Measurements from ENCODE around the gene AP1AR.

DNA sequence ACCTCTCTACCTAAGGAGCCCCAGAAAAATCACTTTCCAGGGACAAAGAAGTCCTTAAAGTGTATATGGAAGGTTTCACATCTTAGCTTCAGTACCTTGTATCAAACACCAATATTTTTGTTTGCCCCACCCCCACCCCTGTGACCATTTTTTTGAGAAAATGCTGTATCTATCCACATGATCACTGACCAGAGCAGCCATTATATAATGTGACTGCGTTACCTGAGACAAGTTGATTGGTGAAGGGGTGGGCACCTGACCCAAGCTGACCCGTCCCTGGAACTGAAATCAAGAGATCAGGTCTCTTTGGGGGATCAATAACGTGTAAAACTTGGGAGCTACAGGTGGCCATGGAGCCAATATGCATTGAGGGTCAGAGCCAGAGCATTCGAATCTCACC lies 43.4 kb downstream of the AP1AR start:
- TF ChIP-seq, protein P1, sequence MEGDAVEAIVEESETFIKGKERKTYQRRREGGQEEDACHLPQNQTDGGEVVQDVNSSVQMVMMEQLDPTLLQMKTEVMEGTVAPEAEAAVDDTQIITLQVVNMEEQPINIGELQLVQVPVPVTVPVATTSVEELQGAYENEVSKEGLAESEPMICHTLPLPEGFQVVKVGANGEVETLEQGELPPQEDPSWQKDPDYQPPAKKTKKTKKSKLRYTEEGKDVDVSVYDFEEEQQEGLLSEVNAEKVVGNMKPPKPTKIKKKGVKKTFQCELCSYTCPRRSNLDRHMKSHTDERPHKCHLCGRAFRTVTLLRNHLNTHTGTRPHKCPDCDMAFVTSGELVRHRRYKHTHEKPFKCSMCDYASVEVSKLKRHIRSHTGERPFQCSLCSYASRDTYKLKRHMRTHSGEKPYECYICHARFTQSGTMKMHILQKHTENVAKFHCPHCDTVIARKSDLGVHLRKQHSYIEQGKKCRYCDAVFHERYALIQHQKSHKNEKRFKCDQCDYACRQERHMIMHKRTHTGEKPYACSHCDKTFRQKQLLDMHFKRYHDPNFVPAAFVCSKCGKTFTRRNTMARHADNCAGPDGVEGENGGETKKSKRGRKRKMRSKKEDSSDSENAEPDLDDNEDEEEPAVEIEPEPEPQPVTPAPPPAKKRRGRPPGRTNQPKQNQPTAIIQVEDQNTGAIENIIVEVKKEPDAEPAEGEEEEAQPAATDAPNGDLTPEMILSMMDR (IDR thresholded peaks at IDR 0.05; ENCODE audit: low read length), result no peak
- TF ChIP-seq EZH2 (IDR thresholded peaks at IDR 0.05; ENCODE audit: borderline replicate concordance, low read length), result no peak

Measured in OCI-LY1 (cell line).